ENCODE results near the gene SELP. TPM values are rescaled to one million over a fixed set of nuclear protein-coding genes. Genes with fewer than 3 reads are reported as not detected.

Gene SELP
- total and polyA plus RNA-seq, 2 of the 13 experiments (the other 11 are each of a cell fraction or from before 2014, with no cell fraction given), result 0.11 TPM; not detected in 1

- TF ChIP-seq PAXIP1 (CRISPR knock-in tag; conservative IDR thresholded peaks at IDR 0.05) (peak; percentile 49), ZNF484 (CRISPR knock-in tag; IDR thresholded peaks at IDR 0.05; ENCODE audit: borderline replicate concordance, low read depth) (no peak), ZNF280D (CRISPR knock-in tag; IDR thresholded peaks at IDR 0.05) (0 out of 2 replicates have a peak, but pooled peaks have one; percentile 39), STAT5B (CRISPR knock-in tag; IDR thresholded peaks at IDR 0.05) (no peak), MATR3 (CRISPR knock-in tag; IDR thresholded peaks at IDR 0.05) (no peak), ONECUT2 (CRISPR knock-in tag; IDR thresholded peaks at IDR 0.05) (0 out of 2 replicates have a peak, but pooled peaks have one; percentile 34), DMAP1 (CRISPR knock-in tag; IDR thresholded peaks at IDR 0.05) (peak; percentile 69; the same call in 1 of the 2 replicates), ZNF709 (CRISPR knock-in tag; IDR thresholded peaks at IDR 0.05) (no peak; the same call in 1 of the 2 replicates), ZBTB3 (CRISPR knock-in tag; IDR thresholded peaks at IDR 0.05; ENCODE audit: borderline replicate concordance, low read depth) (no peak), XRCC5 (optimal IDR thresholded peaks at IDR 0.05; ENCODE audit: low read length) (peak; percentile 90), CREB1 (IDR thresholded peaks at IDR 0.05) (no peak; the same call in 1 of the 2 replicates), CREB1 (CRISPR knock-in tag; IDR thresholded peaks at IDR 0.05) (peak; percentile 51; the same call in 1 of the 2 replicates), DZIP1 (CRISPR knock-in tag; IDR thresholded peaks at IDR 0.05) (no peak), SP140L (CRISPR knock-in tag; IDR thresholded peaks at IDR 0.05; ENCODE audit: borderline replicate concordance) (no peak), HMGXB4 (CRISPR knock-in tag; IDR thresholded peaks at IDR 0.05; ENCODE audit: borderline replicate concordance in 1 of 2, low read depth in 1 of 2) (peak; percentile 95 to 97; a peak in 3 of 4 replicates), CREM (IDR thresholded peaks at IDR 0.05) (0 out of 2 replicates have a peak, but pooled peaks have one; percentile 20), CREM (CRISPR knock-in tag; IDR thresholded peaks at IDR 0.05) (no peak), SKI (IDR thresholded peaks at IDR 0.05; ENCODE audit: partially characterized antibody) (no peak)
Observed at GRCh38 chr1:169586395-169587255, 43.3 kb downstream of the SELP start, which contains the start of gene F5 (continued).

Measured in HepG2 (cell line).